Mesothelial cell of epicardium (in vitro differentiated cells): ENCODE measurements around the gene PASD1. TPM values are rescaled to one million over a fixed set of nuclear protein-coding genes. Genes with fewer than 3 reads are reported as not detected.

Experiments used
- DNase-seq, 2 experiments: peaks; one replicate each; pipeline ENCODE4 v3.0.0; 2021; ENCODE audit warnings: low spot score in 2 of 2; ENCODE audit not compliant: unreplicated experiment in 2 of 2
- H3K27ac Mint-ChIP-seq: 2 replicates; pipeline ENCODE4 v1.8.0; 2021; ENCODE audit warnings: mixed read lengths
- H3K27me3 Mint-ChIP-seq: 2 replicates; pipeline ENCODE4 v1.8.0; 2021; ENCODE audit warnings: low read depth, mixed read lengths
- H3K36me3 Mint-ChIP-seq: 2 replicates; pipeline ENCODE4 v1.8.0; 2021; ENCODE audit warnings: mixed read lengths
- H3K4me1 Mint-ChIP-seq: 2 replicates; pipeline ENCODE4 v1.8.0; 2021; ENCODE audit warnings: mixed read lengths
- H3K4me3 Mint-ChIP-seq: 2 replicates; pipeline ENCODE4 v1.8.0; 2021; ENCODE audit warnings: mild to moderate bottlenecking, moderate library complexity, mixed read lengths
- H3K9me3 Mint-ChIP-seq: 2 replicates; pipeline ENCODE4 v1.8.0; 2021; ENCODE audit warnings: mixed read lengths
- CTCF ChIP-seq: fragments of 200-600 bp; sonication (generic); IDR thresholded peaks from one replicate; pipeline ENCODE4 v1.5.0; 2021; ENCODE audit warnings: antibody characterized with exemption; ENCODE audit not compliant: unreplicated experiment
- total RNA-seq: library from RNA; stranded (reverse); gene quantifications from 3 replicates; pipeline ENCODE4 v1.2.1, GENCODE V29; 2021

Gene PASD1
- total RNA-seq, 1 donor from 2014 or later: not detected

- TF ChIP-seq CTCF: peak; percentile 95
- Mint-ChIP-seq H3K27ac (no peak overlapping the region), H3K36me3 (no peaks in the 10 kb centered on the region), H3K9me3 (peaks cover 21% of the 10 kb centered on the region), H3K4me3 (no peak overlapping the region), H3K27me3 (peaks cover 34% of the 10 kb centered on the region), H3K4me1 (no peaks in the 10 kb centered on the region)
- peak in 1 of 2 experiments; percentile 60 for DNase-seq
Observed at GRCh38 chrX:151680805-151681204, 117.3 kb downstream of the PASD1 start.

GRCh38 chrX:151687635-151688034, 124.2 kb downstream of the PASD1 start:
- H3K27me3 Mint-ChIP-seq: peaks cover 26% of the 10 kb centered on the region
- TF ChIP-seq CTCF: no peak
- no peaks in the 10 kb centered on the region for H3K9me3 Mint-ChIP-seq
- no peaks in the 10 kb centered on the region for H3K4me1 Mint-ChIP-seq
- no peak for DNase-seq
- H3K36me3 Mint-ChIP-seq: no peaks in the 10 kb centered on the region
- H3K4me3 Mint-ChIP-seq: no peak overlapping the region
- H3K27ac Mint-ChIP-seq: no peak overlapping the region

- peaks cover 17% of the 10 kb centered on the region for H3K27me3 Mint-ChIP-seq
- H3K4me3 Mint-ChIP-seq: no peak overlapping the region
- DNase-seq: no peak
- no peaks in the 10 kb centered on the region for H3K36me3 Mint-ChIP-seq
- H3K9me3 Mint-ChIP-seq: no peaks in the 10 kb centered on the region
- no peaks in the 10 kb centered on the region for H3K4me1 Mint-ChIP-seq
- no peak for TF ChIP-seq CTCF
- no peak overlapping the region for H3K27ac Mint-ChIP-seq
Observed at GRCh38 chrX:151688695-151689094, 125.2 kb downstream of the PASD1 start.

GRCh38 chrX:151692825-151693224, 129.3 kb downstream of the PASD1 start:
- Mint-ChIP-seq H3K4me1 (peaks cover 5% of the 10 kb centered on the region), H3K27me3 (peaks cover 25% of the 10 kb centered on the region), H3K9me3 (peaks cover 4% of the 10 kb centered on the region), H3K4me3 (no peak overlapping the region), H3K27ac (no peak overlapping the region), H3K36me3 (no peaks in the 10 kb centered on the region)
- TF ChIP-seq CTCF: no peak
- no peak for DNase-seq

- no peak for TF ChIP-seq CTCF
- H3K4me1 Mint-ChIP-seq: peaks cover 5% of the 10 kb centered on the region
- H3K27ac Mint-ChIP-seq: no peak overlapping the region
- peaks cover 4% of the 10 kb centered on the region for H3K9me3 Mint-ChIP-seq
- peaks cover 32% of the 10 kb centered on the region for H3K27me3 Mint-ChIP-seq
- peak overlapping the region; percentile 50 for H3K4me3 Mint-ChIP-seq
- no peak for DNase-seq
- no peaks in the 10 kb centered on the region for H3K36me3 Mint-ChIP-seq
Observed at GRCh38 chrX:151694121-151694520, 130.6 kb downstream of the PASD1 start.
